CD4-positive, alpha-beta T cell (primary cell): ENCODE data around the gene IKZF2. TPM values are rescaled to one million over a fixed set of nuclear protein-coding genes. Genes with fewer than 3 reads are reported as not detected.

Experiments
- ATAC-seq: fragments of 200-7000 bp; cut with Tn5 transposase; one replicate; pipeline ENCODE4 v1.10.0; 2022; ENCODE audit warnings: mild to moderate bottlenecking; ENCODE audit not compliant: poor library complexity
- CTCF ChIA-PET: fragments of 350-600 bp; sonication (Branson Sonifier 250); formaldehyde crosslinking; loops from one replicate; lab custom pipeline; 2021; ENCODE audit warnings: antibody characterized with exemption, inconsistent platforms; lab: Charles Lee
- POLR2A ChIA-PET: fragments of 350-600 bp; sonication (Branson Sonifier 250); formaldehyde crosslinking; loops from one replicate; lab custom pipeline; 2021; ENCODE audit warnings: antibody characterized with exemption, inconsistent platforms; lab: Charles Lee
- DNase-seq, 14 experiments: peaks; one replicate each; pipeline ENCODE4 v3.0.0-alpha.2; 2013 to 2020; ENCODE audit warnings: mixed read lengths in 2 of 14
- H3K27ac ChIP-seq, 2 donors: one replicate each; pipeline versions ENCODE4 v1.5.1 to v1.7.0; 2013; ENCODE audit warnings: low read length in 2 of 2, low read depth in 1 of 2, mild to moderate bottlenecking in 1 of 2
- H3K27me3 ChIP-seq, 2 experiments: 1 replicate in 1 of 2; 2 replicates in 1 of 2; pipeline versions ENCODE4 v1.6.1 to v1.7.0; 2013; ENCODE audit warnings: low read length in 2 of 2, control low read depth in 1 of 2, mild to moderate bottlenecking in 1 of 2, moderate library complexity in 1 of 2; ENCODE audit not compliant: insufficient read depth in 2 of 2, control insufficient read depth in 1 of 2
- H3K36me3 ChIP-seq: one replicate; pipeline ENCODE4 v1.6.1; 2013; ENCODE audit warnings: low read length, control low read depth; ENCODE audit not compliant: insufficient read depth
- H3K4me1 ChIP-seq: one replicate; pipeline ENCODE4 v1.6.1; 2013; ENCODE audit warnings: low read length, control low read depth; ENCODE audit not compliant: insufficient read depth
- H3K4me3 ChIP-seq: one replicate; pipeline ENCODE4 v1.5.1; 2013; ENCODE audit warnings: mild to moderate bottlenecking, low read length, moderate library complexity
- H3K9me3 ChIP-seq, 2 experiments: 1 replicate in 1 of 2; 2 replicates in 1 of 2; pipeline versions ENCODE4 v1.6.1 to v1.7.0; 2013; ENCODE audit warnings: low read length in 2 of 2, mild to moderate bottlenecking in 2 of 2, control low read depth in 1 of 2, moderate library complexity in 1 of 2; ENCODE audit not compliant: control insufficient read depth in 1 of 2, insufficient read depth in 1 of 2
- H3K27ac Mint-ChIP-seq: one replicate; pipeline ENCODE4 v1.8.0; 2020; ENCODE audit warnings: mixed read lengths
- H3K27me3 Mint-ChIP-seq: one replicate; pipeline ENCODE4 v1.8.0; 2021; ENCODE audit warnings: mixed read lengths
- H3K36me3 Mint-ChIP-seq: one replicate; pipeline ENCODE4 v1.8.0; 2021; ENCODE audit warnings: low read depth, mixed read lengths
- H3K4me1 Mint-ChIP-seq: one replicate; pipeline ENCODE4 v1.8.0; 2021; ENCODE audit warnings: low read depth, mixed read lengths
- H3K4me3 Mint-ChIP-seq: one replicate; pipeline ENCODE4 v1.8.0; 2020; ENCODE audit warnings: mild to moderate bottlenecking, mixed read lengths
- H3K9me3 Mint-ChIP-seq: one replicate; pipeline ENCODE4 v1.8.0; 2020; ENCODE audit warnings: mixed read lengths
- CTCF ChIP-seq: fragments of 200-600 bp; IDR thresholded peaks from one replicate; pipeline ENCODE4 v1.8.0; 2022; ENCODE audit warnings: antibody characterized with exemption, mild to moderate bottlenecking
- intact Hi-C, 2 experiments: fragments of 100-400 bp; cut with DNase I in 1 of 2; cut with micrococcal nuclease in 1 of 2; formaldehyde crosslinking; loops; one replicate each; pipeline versions ENCODE4 v1.15.1 to v1.9.0; 2023 to 2025; cut with DNase I, micrococcal nuclease
- total RNA-seq, 174 experiments: library from RNA in 2 of 174; stranded (reverse) in 2 of 174; gene quantifications; one replicate each; pipeline ENCODE4 v1.2.3 and lab custom pipeline; 2021 to 2026

Gene IKZF2
- total RNA-seq, 2 experiments from 2014 or later, result 8.7 to 8.9 TPM

- no peak overlapping the region for H3K4me3 Mint-ChIP-seq
- TF ChIP-seq CTCF, result no peak
- H3K9me3 Mint-ChIP-seq, result no peaks in the 10 kb centered on the region
- no peaks in the 10 kb centered on the region for H3K36me3 ChIP-seq
- DNase-seq (no peak), ATAC-seq (no peak)
- no peaks in the 10 kb centered on the region for H3K9me3 ChIP-seq
- no peaks in the 10 kb centered on the region for H3K27me3 ChIP-seq
- peaks cover 38% of the 10 kb centered on the region for H3K4me1 Mint-ChIP-seq
- H3K27me3 Mint-ChIP-seq, result no peaks in the 10 kb centered on the region
- H3K4me3 ChIP-seq, result no peak overlapping the region
- POLR2A ChIA-PET, result interaction anchor here (0.8 to 1.4 kb wide), 2 partner anchors 17 to 134 kb away, joined by 4 read pairs; partner anchors contain the start of gene IKZF2
- no peaks in the 10 kb centered on the region for H3K36me3 Mint-ChIP-seq
- CTCF ChIA-PET, result no interaction called here
- intact Hi-C loops, result no loop called here
- peak overlapping the region; percentile 14 for H3K27ac Mint-ChIP-seq
- H3K4me1 ChIP-seq, result no peaks in the 10 kb centered on the region
- H3K27ac ChIP-seq, result no peak overlapping the region
Observed at GRCh38 chr2:213017404-213017803, 134.0 kb downstream of the IKZF2 start.

GRCh38 chr2:213016984-213017351 lies 134.4 kb downstream of the IKZF2 start:
- ChIA-PET CTCF (no interaction called here), POLR2A (no interaction called here)
- ATAC-seq (no peak), DNase-seq (no peak)
- Histone ChIP-seq H3K4me1 (no peaks in the 10 kb centered on the region), H3K4me3 (no peak overlapping the region), H3K36me3 (no peaks in the 10 kb centered on the region), H3K9me3 (no peaks in the 10 kb centered on the region), H3K27ac (no peak overlapping the region), H3K27me3 (no peaks in the 10 kb centered on the region)
- no peak for TF ChIP-seq CTCF
- Mint-ChIP-seq H3K9me3 (no peaks in the 10 kb centered on the region), H3K27ac (peak overlapping the region; percentile 14), H3K4me1 (peaks cover 34% of the 10 kb centered on the region), H3K27me3 (no peaks in the 10 kb centered on the region), H3K4me3 (no peak overlapping the region), H3K36me3 (no peaks in the 10 kb centered on the region)
- intact Hi-C loops, result no loop called here

- ATAC-seq, result peak; percentile 14
- peak overlapping the region; percentile 11 for H3K4me3 ChIP-seq
- H3K27ac Mint-ChIP-seq, result peak overlapping the region; percentile 14
Observed at GRCh38 chr2:213016166-213016983, 135.0 kb downstream of the IKZF2 start.

More at GRCh38 chr2:213016166-213016983, 135.0 kb downstream of the IKZF2 start:
- no peaks in the 10 kb centered on the region for H3K9me3 Mint-ChIP-seq
- Histone ChIP-seq H3K9me3 (no peaks in the 10 kb centered on the region), H3K27me3 (no peaks in the 10 kb centered on the region), H3K36me3 (no peaks in the 10 kb centered on the region), H3K4me1 (no peaks in the 10 kb centered on the region), H3K27ac (no peak overlapping the region)
- no peaks in the 10 kb centered on the region for H3K36me3 Mint-ChIP-seq
- DNase-seq, result no peak
- no peak for TF ChIP-seq CTCF
- ChIA-PET CTCF (no interaction called here), POLR2A (no interaction called here)
- peak overlapping the region; percentile 61 for H3K4me3 Mint-ChIP-seq
- intact Hi-C loops, result no loop called here
- peaks cover 32% of the 10 kb centered on the region for H3K4me1 Mint-ChIP-seq
- H3K27me3 Mint-ChIP-seq, result no peaks in the 10 kb centered on the region
